OCI-LY3 (cell line): ENCODE results near the gene CHRNB4.

Source experiments
- H2AFZ ChIP-seq: fragments of 200-600, 300-600 bp; shearing (Covaris generic); 2 replicates; pipeline ENCODE4 v1.6.0; 2014; ENCODE audit warnings: antibody characterized with exemption, low read depth, low read length
- H3K27ac ChIP-seq: fragments of 200-600, 300-600 bp; sonication (generic); 2 replicates; pipeline ENCODE4 v1.5.1; 2014; ENCODE audit warnings: mild to moderate bottlenecking, low read length, moderate library complexity, mixed read lengths
- H3K27me3 ChIP-seq: fragments of 200-600, 300-600 bp; sonication (generic); 2 replicates; pipeline ENCODE4 v1.6.1; 2014; ENCODE audit warnings: low read depth, low read length, mixed read lengths
- H3K36me3 ChIP-seq: fragments of 200-600, 300-600 bp; sonication (generic); replicated peaks from 2 replicates; pipeline ENCODE3; 2014; ENCODE audit warnings: low read depth, low read length, mixed read lengths
- H3K4me1 ChIP-seq: fragments of 300-600, 200-600 bp; sonication (generic); 2 replicates; pipeline ENCODE4 v1.6.1; 2014; ENCODE audit warnings: low read length, mixed read lengths
- H3K4me2 ChIP-seq: fragments of 200-600, 300-600 bp; sonication (generic); 2 replicates; pipeline ENCODE4 v1.6.1; 2014; ENCODE audit warnings: low read length, mixed read lengths
- H3K4me3 ChIP-seq: fragments of 300-600, 200-600 bp; sonication (generic); 2 replicates; pipeline ENCODE4 v1.5.1; 2014; ENCODE audit warnings: antibody characterized with exemption, mild to moderate bottlenecking, low read length, moderate library complexity
- H3K79me2 ChIP-seq: fragments of 300-600, 200-600 bp; shearing (Covaris generic); 2 replicates; pipeline ENCODE4 v1.6.1; 2014; ENCODE audit warnings: mild to moderate bottlenecking, low read length, mixed read lengths
- H3K9ac ChIP-seq: fragments of 300-600, 200-600 bp; shearing (Covaris generic); 2 replicates; pipeline ENCODE4 v1.6.0; 2014; ENCODE audit warnings: mild to moderate bottlenecking, low read length, moderate library complexity
- H3K9me3 ChIP-seq: fragments of 200-600, 300-600 bp; shearing (Covaris generic); 2 replicates; pipeline ENCODE4 v1.6.1; 2014; ENCODE audit warnings: low read length, mixed read lengths; ENCODE audit not compliant: insufficient read depth
- H4K20me1 ChIP-seq: fragments of 200-600, 300-600 bp; sonication (generic); 2 replicates; pipeline ENCODE4 v1.6.1; 2016; ENCODE audit warnings: low read length, mixed read lengths; ENCODE audit not compliant: insufficient read depth
- EZH2phosphoT487 ChIP-seq: fragments of 200-600 bp; shearing (Covaris generic); IDR thresholded peaks from 2 replicates; pipeline ENCODE4 v1.6.1; 2018; ENCODE audit warnings: antibody characterized with exemption, mixed run types, low read depth
- TF ChIP-seq, protein P1 (sequence below): fragments of 200-600, 300-600 bp; sonication (generic); IDR thresholded peaks from 2 replicates; pipeline ENCODE4 v1.5.1; 2014; ENCODE audit warnings: antibody characterized with exemption, low read length, low read depth

CHRNB4 gene

GRCh38 chr15:78604420-78604819 is 36.6 kb downstream of the CHRNB4 start:
- Histone ChIP-seq H3K4me2 (no peak overlapping the region), H3K27ac (no peak overlapping the region), H3K4me3 (no peak overlapping the region), H3K4me1 (no peaks in the 10 kb centered on the region), H4K20me1 (no peaks in the 10 kb centered on the region), H3K79me2 (no peaks in the 10 kb centered on the region), H3K9me3 (no peaks in the 10 kb centered on the region), H3K27me3 (no peaks in the 10 kb centered on the region), H3K36me3 (peaks cover 6% of the 10 kb centered on the region), H2AFZ (no peak overlapping the region), H3K9ac (no peak overlapping the region)
- TF ChIP-seq EZH2phosphoT487: no peak
- TF ChIP-seq, protein P1, sequence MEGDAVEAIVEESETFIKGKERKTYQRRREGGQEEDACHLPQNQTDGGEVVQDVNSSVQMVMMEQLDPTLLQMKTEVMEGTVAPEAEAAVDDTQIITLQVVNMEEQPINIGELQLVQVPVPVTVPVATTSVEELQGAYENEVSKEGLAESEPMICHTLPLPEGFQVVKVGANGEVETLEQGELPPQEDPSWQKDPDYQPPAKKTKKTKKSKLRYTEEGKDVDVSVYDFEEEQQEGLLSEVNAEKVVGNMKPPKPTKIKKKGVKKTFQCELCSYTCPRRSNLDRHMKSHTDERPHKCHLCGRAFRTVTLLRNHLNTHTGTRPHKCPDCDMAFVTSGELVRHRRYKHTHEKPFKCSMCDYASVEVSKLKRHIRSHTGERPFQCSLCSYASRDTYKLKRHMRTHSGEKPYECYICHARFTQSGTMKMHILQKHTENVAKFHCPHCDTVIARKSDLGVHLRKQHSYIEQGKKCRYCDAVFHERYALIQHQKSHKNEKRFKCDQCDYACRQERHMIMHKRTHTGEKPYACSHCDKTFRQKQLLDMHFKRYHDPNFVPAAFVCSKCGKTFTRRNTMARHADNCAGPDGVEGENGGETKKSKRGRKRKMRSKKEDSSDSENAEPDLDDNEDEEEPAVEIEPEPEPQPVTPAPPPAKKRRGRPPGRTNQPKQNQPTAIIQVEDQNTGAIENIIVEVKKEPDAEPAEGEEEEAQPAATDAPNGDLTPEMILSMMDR: no peak

- H3K27me3 ChIP-seq: no peaks in the 10 kb centered on the region
- H3K4me1 ChIP-seq: no peaks in the 10 kb centered on the region
- H3K36me3 ChIP-seq: peaks cover 6% of the 10 kb centered on the region
- H3K79me2 ChIP-seq: no peaks in the 10 kb centered on the region
- H3K4me2 ChIP-seq: no peak overlapping the region
- no peak overlapping the region for H3K9ac ChIP-seq
- no peaks in the 10 kb centered on the region for H3K9me3 ChIP-seq
- H2AFZ ChIP-seq: no peak overlapping the region
- no peak overlapping the region for H3K27ac ChIP-seq
- no peak overlapping the region for H3K4me3 ChIP-seq
- H4K20me1 ChIP-seq: no peaks in the 10 kb centered on the region
- TF ChIP-seq, protein P1: no peak
- TF ChIP-seq EZH2phosphoT487: no peak
Observed at GRCh38 chr15:78603467-78603866, 37.5 kb downstream of the CHRNB4 start.

- Histone ChIP-seq H3K79me2 (no peaks in the 10 kb centered on the region), H3K27me3 (no peaks in the 10 kb centered on the region), H3K9ac (no peak overlapping the region), H3K4me2 (no peak overlapping the region), H4K20me1 (no peaks in the 10 kb centered on the region), H3K4me3 (no peak overlapping the region), H2AFZ (no peak overlapping the region), H3K27ac (no peak overlapping the region), H3K36me3 (peaks cover 8% of the 10 kb centered on the region), H3K9me3 (no peaks in the 10 kb centered on the region), H3K4me1 (no peaks in the 10 kb centered on the region)
- TF ChIP-seq EZH2phosphoT487: no peak
- TF ChIP-seq, protein P1: no peak
Observed at GRCh38 chr15:78599189-78599588, 41.8 kb downstream of the CHRNB4 start.

DNA sequence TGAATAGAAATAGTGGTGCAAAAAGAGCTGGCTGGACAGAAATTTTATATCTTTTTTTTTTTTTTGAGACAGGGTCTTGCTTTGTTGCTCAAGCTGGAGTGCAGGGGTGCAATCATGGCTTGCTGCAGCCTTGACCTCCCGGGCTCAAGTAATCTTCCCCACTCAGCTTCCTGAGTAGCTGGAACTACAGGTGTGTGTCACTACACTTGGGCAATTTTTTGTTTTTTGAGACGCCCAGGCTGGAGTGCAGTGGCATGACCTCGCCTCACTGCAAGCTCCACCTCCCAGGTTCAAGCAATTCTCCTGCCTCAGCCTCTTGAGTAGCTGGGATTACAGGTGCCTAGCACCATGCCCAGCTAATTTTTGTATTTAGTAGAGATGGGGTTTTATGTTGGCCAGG is 42.7 kb downstream of the CHRNB4 start:
- no peak overlapping the region for H3K9ac ChIP-seq
- H3K4me2 ChIP-seq: no peak overlapping the region
- H3K79me2 ChIP-seq: no peaks in the 10 kb centered on the region
- H3K4me1 ChIP-seq: no peaks in the 10 kb centered on the region
- H3K4me3 ChIP-seq: no peak overlapping the region
- no peak overlapping the region for H2AFZ ChIP-seq
- TF ChIP-seq EZH2phosphoT487: no peak
- TF ChIP-seq, protein P1: no peak
- H4K20me1 ChIP-seq: no peaks in the 10 kb centered on the region
- H3K36me3 ChIP-seq: peaks cover 8% of the 10 kb centered on the region
- no peaks in the 10 kb centered on the region for H3K27me3 ChIP-seq
- H3K27ac ChIP-seq: no peak overlapping the region
- H3K9me3 ChIP-seq: no peaks in the 10 kb centered on the region
